Fibroblast of lung (primary cell): ENCODE measurements around the gene HTR3C.

ENCODE experiments used
- EZH2 ChIP-seq: IDR thresholded peaks from 2 replicates; pipeline ENCODE4 v1.5.1; 2012; ENCODE audit warnings: low read length, control low read depth, mild to moderate bottlenecking; ENCODE audit errors: missing control alignments
- TF ChIP-seq, protein P1 (sequence below), 2 donors: IDR thresholded peaks in 1 of 2; conservative IDR thresholded peaks in 1 of 2; 1 replicate in 1 of 2; 2 replicates in 1 of 2; pipeline ENCODE4 v1.5.1; 2011 to 2012; ENCODE audit warnings: low read length in 2 of 2, control low read depth in 1 of 2, inconsistent platforms in 1 of 2, low read depth in 1 of 2, mild to moderate bottlenecking in 1 of 2

- TF ChIP-seq, protein P1, sequence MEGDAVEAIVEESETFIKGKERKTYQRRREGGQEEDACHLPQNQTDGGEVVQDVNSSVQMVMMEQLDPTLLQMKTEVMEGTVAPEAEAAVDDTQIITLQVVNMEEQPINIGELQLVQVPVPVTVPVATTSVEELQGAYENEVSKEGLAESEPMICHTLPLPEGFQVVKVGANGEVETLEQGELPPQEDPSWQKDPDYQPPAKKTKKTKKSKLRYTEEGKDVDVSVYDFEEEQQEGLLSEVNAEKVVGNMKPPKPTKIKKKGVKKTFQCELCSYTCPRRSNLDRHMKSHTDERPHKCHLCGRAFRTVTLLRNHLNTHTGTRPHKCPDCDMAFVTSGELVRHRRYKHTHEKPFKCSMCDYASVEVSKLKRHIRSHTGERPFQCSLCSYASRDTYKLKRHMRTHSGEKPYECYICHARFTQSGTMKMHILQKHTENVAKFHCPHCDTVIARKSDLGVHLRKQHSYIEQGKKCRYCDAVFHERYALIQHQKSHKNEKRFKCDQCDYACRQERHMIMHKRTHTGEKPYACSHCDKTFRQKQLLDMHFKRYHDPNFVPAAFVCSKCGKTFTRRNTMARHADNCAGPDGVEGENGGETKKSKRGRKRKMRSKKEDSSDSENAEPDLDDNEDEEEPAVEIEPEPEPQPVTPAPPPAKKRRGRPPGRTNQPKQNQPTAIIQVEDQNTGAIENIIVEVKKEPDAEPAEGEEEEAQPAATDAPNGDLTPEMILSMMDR (conservative IDR thresholded peaks at IDR 0.05 in 1 of 2, IDR thresholded peaks at IDR 0.05 in 1 of 2; ENCODE audit: low read depth in 1 of 2, low read length in 2 of 2) = no peak
- no peak for TF ChIP-seq EZH2
Observed at GRCh38 chr3:184073621-184074020, 20.8 kb downstream of the HTR3C start.
